Neural crest cell (in vitro differentiated cells): ENCODE data around the gene LCN15. TPM values are rescaled to one million over a fixed set of nuclear protein-coding genes. Genes with fewer than 3 reads are reported as not detected.
A peak's percentile ranks its signal among the peaks of the same experiment; 100 is the strongest.

ENCODE experiments used
- DNase-seq: peaks from one replicate; pipeline ENCODE4 v3.0.0; 2021; ENCODE audit warnings: low read depth, mixed read lengths, low spot score
- H3K27ac Mint-ChIP-seq: one replicate; pipeline ENCODE4 v1.8.0; 2021; ENCODE audit warnings: mild to moderate bottlenecking, mixed read lengths; ENCODE audit not compliant: unreplicated experiment
- H3K27me3 Mint-ChIP-seq: 2 replicates; pipeline ENCODE4 v1.8.0; 2021; ENCODE audit warnings: low read depth, mild to moderate bottlenecking, mixed read lengths
- H3K36me3 Mint-ChIP-seq: 2 replicates; pipeline ENCODE4 v1.8.0; 2021; ENCODE audit warnings: low read depth, mild to moderate bottlenecking, mixed read lengths
- H3K4me1 Mint-ChIP-seq: 2 replicates; pipeline ENCODE4 v1.8.0; 2021; ENCODE audit warnings: mixed read lengths
- H3K4me3 Mint-ChIP-seq: one replicate; pipeline ENCODE4 v1.8.0; 2021; ENCODE audit warnings: mild to moderate bottlenecking, mixed read lengths
- H3K9me3 Mint-ChIP-seq: 2 replicates; pipeline ENCODE4 v1.8.0; 2021; ENCODE audit warnings: mixed read lengths
- total RNA-seq: library from RNA; stranded (reverse); gene quantifications from 2 replicates; pipeline ENCODE4 v1.2.1, GENCODE V29; 2021
- TF ChIP-seq, protein P1 (sequence below): fragments of 200-600 bp; sonication (generic); conservative IDR thresholded peaks from 2 replicates; pipeline ENCODE4 v1.5.0; 2021; ENCODE audit warnings: antibody characterized with exemption, mild to moderate bottlenecking

Gene LCN15
- total RNA-seq, 1 donor from 2014 or later, result not detected

DNA sequence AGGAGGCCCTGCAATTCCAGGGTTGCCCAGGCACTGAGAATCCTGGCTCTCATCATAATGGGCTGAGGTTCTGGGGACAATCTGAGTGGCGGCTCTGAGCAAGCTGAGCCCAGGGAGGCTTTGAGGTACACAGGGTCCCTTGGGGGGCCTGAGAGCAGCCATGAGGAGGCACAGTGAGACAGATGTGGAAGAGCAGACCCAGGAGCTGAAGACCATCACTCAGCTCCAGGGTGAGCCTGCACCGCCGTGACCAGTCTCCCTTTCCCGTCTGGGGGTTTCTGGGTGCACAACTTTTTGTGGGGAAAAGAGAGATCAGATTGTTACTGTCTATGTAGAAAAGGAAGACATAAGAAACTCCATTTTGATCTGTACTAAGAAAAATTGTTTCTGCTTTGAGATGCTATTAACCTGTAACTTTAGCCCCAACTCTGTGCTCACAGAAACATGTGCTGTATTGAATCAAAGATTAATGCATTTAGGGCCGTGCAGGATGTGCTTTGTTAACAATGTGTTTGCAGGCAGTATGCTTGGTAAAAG, 32.0 kb upstream of the LCN15 start, which contains the start of gene CCDC183:
TSS of gene CCDC183 (plus strand) at position 101 of the 537 bp plus-strand sequence. CDS start at position 161, 60 bp downstream.
- Mint-ChIP-seq H3K27ac (peak within 1 kb of the TSS; percentile 35), H3K9me3 (no peaks in the 10 kb centered on the region), H3K36me3 (no peaks in the 10 kb centered on the region), H3K27me3 (peaks cover 33% of the 10 kb centered on the region), H3K4me1 (peaks cover 31% of the 10 kb centered on the region), H3K4me3 (peak within 1 kb of the TSS; percentile 69)
- TF ChIP-seq, protein P1, sequence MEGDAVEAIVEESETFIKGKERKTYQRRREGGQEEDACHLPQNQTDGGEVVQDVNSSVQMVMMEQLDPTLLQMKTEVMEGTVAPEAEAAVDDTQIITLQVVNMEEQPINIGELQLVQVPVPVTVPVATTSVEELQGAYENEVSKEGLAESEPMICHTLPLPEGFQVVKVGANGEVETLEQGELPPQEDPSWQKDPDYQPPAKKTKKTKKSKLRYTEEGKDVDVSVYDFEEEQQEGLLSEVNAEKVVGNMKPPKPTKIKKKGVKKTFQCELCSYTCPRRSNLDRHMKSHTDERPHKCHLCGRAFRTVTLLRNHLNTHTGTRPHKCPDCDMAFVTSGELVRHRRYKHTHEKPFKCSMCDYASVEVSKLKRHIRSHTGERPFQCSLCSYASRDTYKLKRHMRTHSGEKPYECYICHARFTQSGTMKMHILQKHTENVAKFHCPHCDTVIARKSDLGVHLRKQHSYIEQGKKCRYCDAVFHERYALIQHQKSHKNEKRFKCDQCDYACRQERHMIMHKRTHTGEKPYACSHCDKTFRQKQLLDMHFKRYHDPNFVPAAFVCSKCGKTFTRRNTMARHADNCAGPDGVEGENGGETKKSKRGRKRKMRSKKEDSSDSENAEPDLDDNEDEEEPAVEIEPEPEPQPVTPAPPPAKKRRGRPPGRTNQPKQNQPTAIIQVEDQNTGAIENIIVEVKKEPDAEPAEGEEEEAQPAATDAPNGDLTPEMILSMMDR, result no peak
- no peak for DNase-seq

- peaks cover 21% of the 10 kb centered on the region for H3K27me3 Mint-ChIP-seq
- DNase-seq, result no peak
- TF ChIP-seq, protein P1, result no peak
- no peak overlapping the region for H3K27ac Mint-ChIP-seq
- peak overlapping the region; percentile 38 for H3K4me3 Mint-ChIP-seq
- H3K4me1 Mint-ChIP-seq, result peaks cover 27% of the 10 kb centered on the region
- no peaks in the 10 kb centered on the region for H3K36me3 Mint-ChIP-seq
- H3K9me3 Mint-ChIP-seq, result no peaks in the 10 kb centered on the region
Measured at GRCh38 chr9:136795000-136795348, 30.7 kb upstream of the LCN15 start.

DNA sequence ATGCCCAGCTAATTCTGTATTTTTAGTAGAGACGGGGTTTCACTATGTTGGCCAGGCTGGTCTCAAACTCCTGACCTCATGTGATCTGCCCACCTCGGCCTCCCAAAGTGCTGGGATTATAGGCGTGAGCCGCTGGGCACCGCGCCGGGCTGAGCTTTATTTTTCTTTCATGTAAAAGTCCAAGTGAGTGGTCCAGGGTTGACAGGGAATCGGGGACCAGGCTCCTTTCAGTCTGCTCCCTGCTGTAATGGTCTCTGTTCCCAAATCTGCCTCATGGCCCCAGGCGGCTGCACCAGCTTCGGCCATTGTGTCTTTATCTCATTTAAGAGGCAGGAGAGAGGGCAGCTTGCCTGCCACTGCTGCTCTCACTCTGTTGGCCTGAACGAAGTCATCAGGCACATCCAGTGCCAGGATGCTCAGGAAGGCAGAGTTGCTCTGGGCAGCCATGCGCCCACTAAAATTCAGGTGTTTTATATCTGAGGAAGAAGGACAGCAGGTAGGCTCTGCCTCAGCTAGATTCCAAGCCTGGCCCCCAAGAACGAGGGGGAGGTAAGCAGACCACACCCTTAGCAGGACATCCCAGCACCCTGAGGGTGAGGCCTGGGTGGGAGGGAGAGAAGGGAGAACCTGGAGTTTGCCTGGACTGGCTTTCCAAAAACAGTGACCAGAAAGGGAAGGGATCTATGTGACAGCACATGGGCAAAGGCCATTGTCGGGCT, 30.1 kb upstream of the LCN15 start:
- Mint-ChIP-seq H3K27ac (no peak overlapping the region), H3K4me1 (peaks cover 27% of the 10 kb centered on the region), H3K4me3 (peak overlapping the region; percentile 38), H3K27me3 (peaks cover 20% of the 10 kb centered on the region), H3K36me3 (no peaks in the 10 kb centered on the region), H3K9me3 (no peaks in the 10 kb centered on the region)
- TF ChIP-seq, protein P1, result no peak
- no peak for DNase-seq

- Mint-ChIP-seq H3K4me1 (peaks cover 27% of the 10 kb centered on the region), H3K4me3 (peak overlapping the region; percentile 67), H3K27me3 (peaks cover 16% of the 10 kb centered on the region), H3K36me3 (no peaks in the 10 kb centered on the region), H3K27ac (no peak overlapping the region), H3K9me3 (no peaks in the 10 kb centered on the region)
- TF ChIP-seq, protein P1, result no peak
- no peak for DNase-seq
Measured at GRCh38 chr9:136793086-136793946, 29.0 kb upstream of the LCN15 start.

DNA sequence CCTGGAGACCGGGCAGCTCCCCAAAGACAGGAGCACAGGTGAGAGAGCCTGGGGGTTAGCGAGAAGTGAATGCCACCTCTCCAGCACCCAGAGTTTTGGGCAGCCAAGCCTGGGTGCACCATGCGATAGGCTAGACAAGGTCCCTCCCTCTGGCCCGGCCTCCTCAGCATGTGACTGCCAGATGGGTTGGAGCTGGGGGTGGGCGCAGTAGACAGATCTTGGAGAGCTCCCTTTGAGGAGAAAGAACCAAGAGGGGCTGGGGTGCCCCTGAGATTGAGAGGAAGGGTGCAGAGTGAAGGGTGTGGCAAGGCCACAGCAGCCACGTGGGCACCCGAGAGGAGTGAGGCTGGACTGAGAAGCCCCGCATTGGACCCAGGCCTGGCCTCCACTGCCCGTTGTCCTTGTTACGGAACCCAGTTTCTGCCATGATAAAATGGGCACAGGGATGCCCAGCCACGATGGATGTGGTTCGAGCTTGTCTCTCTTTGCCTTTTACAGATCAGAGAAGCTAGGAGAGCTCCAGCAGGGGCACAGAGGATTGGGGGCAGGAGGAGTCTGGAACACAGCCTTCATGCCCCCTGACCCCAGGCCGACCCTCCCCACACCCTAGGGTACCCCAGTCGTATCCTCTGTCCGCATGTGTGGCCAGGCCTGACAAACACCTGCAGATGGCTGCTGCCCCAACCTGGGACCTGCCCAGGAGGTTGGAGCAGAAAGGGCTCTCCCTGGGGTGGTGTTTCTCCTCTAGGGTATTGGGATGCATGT, 28.2 kb upstream of the LCN15 start:
- TF ChIP-seq, protein P1, result no peak
- no peaks in the 10 kb centered on the region for H3K9me3 Mint-ChIP-seq
- DNase-seq, result no peak
- no peak overlapping the region for H3K27ac Mint-ChIP-seq
- H3K4me3 Mint-ChIP-seq, result peak overlapping the region; percentile 67
- peaks cover 16% of the 10 kb centered on the region for H3K27me3 Mint-ChIP-seq
- no peaks in the 10 kb centered on the region for H3K36me3 Mint-ChIP-seq
- peaks cover 33% of the 10 kb centered on the region for H3K4me1 Mint-ChIP-seq
